ENCODE data around the gene FTSJ3.

The FTSJ3 gene

GRCh38 chr17:63828936-63829335 lies 1.5 kb upstream of the FTSJ3 start:
- TF ChIP-seq USF1 (IDR thresholded peaks at IDR 0.05) (no peak), TCF12 (IDR thresholded peaks at IDR 0.05; ENCODE audit: low read depth) (no peak), ZBTB7A (IDR thresholded peaks at IDR 0.05; ENCODE audit: low read depth) (no peak), CEBPB (IDR thresholded peaks at IDR 0.05) (no peak), CREB1 (IDR thresholded peaks at IDR 0.05; ENCODE audit: low read depth) (no peak), EP300 (IDR thresholded peaks at IDR 0.05; ENCODE audit: borderline replicate concordance) (no peak), REST (IDR thresholded peaks at IDR 0.05; ENCODE audit: low read depth) (no peak), TAF1 (IDR thresholded peaks at IDR 0.05; ENCODE audit: low read depth) (no peak), FOXM1 (IDR thresholded peaks at IDR 0.05; ENCODE audit: borderline replicate concordance, low read depth) (no peak), YY1 (IDR thresholded peaks at IDR 0.05; ENCODE audit: low read depth) (no peak), EGR1 (IDR thresholded peaks at IDR 0.05) (no peak), TEAD4 (IDR thresholded peaks at IDR 0.05) (no peak), NFIC (IDR thresholded peaks at IDR 0.05) (no peak)

GRCh38 chr17:63827801-63828221 lies 348 bp upstream of the FTSJ3 start:
- TF ChIP-seq FOXM1 (IDR thresholded peaks at IDR 0.05; ENCODE audit: borderline replicate concordance, low read depth) = no peak
- TF ChIP-seq USF1 (IDR thresholded peaks at IDR 0.05) = no peak
- no peak for TF ChIP-seq YY1 (IDR thresholded peaks at IDR 0.05; ENCODE audit: low read depth)
- no peak for TF ChIP-seq TCF12 (IDR thresholded peaks at IDR 0.05; ENCODE audit: low read depth)

DNA sequence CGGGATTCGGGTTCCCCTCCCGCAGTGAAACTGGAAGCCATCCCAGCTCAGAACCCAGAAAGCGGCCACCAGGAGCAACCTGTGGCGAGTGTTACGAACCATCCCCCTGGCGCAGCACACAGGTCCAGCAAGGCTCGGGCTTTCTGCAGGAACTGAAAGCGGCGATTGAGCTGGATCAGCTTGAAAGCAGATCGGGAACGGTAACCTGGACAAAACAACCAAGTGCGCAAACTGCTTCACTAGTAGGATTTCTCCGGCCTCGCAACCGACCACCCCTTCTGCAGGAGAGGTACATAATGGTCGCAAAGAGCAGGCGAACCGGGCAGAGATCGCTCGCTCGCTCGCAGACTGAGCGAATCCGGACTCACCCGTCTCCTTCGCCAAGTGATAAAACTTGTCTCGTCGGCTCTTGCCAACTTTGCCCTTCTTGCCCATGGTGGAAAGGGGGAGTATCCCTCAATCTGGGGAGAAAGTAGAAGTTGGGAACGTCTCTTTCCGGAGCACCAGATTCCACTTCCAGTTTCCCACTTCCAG lies 928 bp downstream of the FTSJ3 start:
- TF ChIP-seq ZBTB7A (IDR thresholded peaks at IDR 0.05; ENCODE audit: low read depth) (0 out of 2 replicates have a peak, but pooled peaks have one; percentile 37), USF1 (IDR thresholded peaks at IDR 0.05) (no peak), REST (IDR thresholded peaks at IDR 0.05; ENCODE audit: low read depth) (no peak)

DNA sequence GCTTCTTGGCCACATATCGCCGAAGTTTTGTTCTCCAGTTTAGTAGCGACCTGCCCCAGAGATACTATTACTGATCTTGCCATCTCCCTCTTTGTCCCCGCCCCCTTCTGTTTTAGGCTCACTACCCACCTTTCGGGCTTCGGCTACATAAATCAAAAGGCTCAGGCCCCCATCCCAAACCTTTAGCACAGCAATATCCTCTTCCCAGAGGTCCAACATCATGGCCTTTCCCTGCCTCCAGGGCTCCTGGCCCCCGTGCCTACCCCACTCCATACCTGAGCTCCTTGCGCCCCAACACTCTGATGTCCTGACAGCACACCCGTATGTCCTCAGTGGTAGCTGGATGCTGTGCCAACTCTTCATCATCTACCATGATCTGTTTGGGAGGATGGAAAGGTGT lies 3.1 kb downstream of the FTSJ3 start:
- TF ChIP-seq CEBPB (IDR thresholded peaks at IDR 0.05) (no peak), FOXM1 (IDR thresholded peaks at IDR 0.05; ENCODE audit: borderline replicate concordance, low read depth) (no peak), TAF1 (IDR thresholded peaks at IDR 0.05; ENCODE audit: low read depth) (no peak), TCF12 (IDR thresholded peaks at IDR 0.05; ENCODE audit: low read depth) (no peak), ZBTB7A (IDR thresholded peaks at IDR 0.05; ENCODE audit: low read depth) (no peak), REST (IDR thresholded peaks at IDR 0.05; ENCODE audit: low read depth) (no peak), RAD21 (IDR thresholded peaks at IDR 0.05; ENCODE audit: low read depth) (no peak), NFIC (IDR thresholded peaks at IDR 0.05) (no peak), CREB1 (IDR thresholded peaks at IDR 0.05; ENCODE audit: low read depth) (no peak), TEAD4 (IDR thresholded peaks at IDR 0.05) (no peak), EGR1 (IDR thresholded peaks at IDR 0.05) (no peak), YY1 (IDR thresholded peaks at IDR 0.05; ENCODE audit: low read depth) (no peak), USF1 (IDR thresholded peaks at IDR 0.05) (no peak), EP300 (IDR thresholded peaks at IDR 0.05; ENCODE audit: borderline replicate concordance) (no peak)
- TF ChIP-seq, protein P1, sequence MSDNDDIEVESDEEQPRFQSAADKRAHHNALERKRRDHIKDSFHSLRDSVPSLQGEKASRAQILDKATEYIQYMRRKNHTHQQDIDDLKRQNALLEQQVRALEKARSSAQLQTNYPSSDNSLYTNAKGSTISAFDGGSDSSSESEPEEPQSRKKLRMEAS (IDR thresholded peaks at IDR 0.05) = no peak
